GM12878 (cell line): ENCODE measurements around the gene CHMP2B. TPM values are rescaled to one million over a fixed set of nuclear protein-coding genes. Genes with fewer than 3 reads are reported as not detected.

ENCODE experiments used
- ATAC-seq: fragments of 200-7000 bp; cut with Tn5 transposase; 3 replicates; pipeline ENCODE4 v1.9.1; 2020; ENCODE audit warnings: mild to moderate bottlenecking, moderate library complexity
- BruUV-seq: library from RNA; stranded (reverse); fragments of 400-500 nt; replicated peaks from 2 replicates; lab custom pipeline; 2021; lab: Mats Ljungman, UMichigan
- CTCF ChIA-PET: fragments of 300-600 bp; sonication (Branson Sonifier 250); formaldehyde crosslinking; extraction: SDS; loops from one replicate; lab custom pipeline; 2021; ENCODE audit warnings: inconsistent platforms; lab: Yijun Ruan, JAX
- POLR2A ChIA-PET: fragments of 350-600 bp; formaldehyde crosslinking; extraction: SDS; loops from one replicate; lab custom pipeline; 2021; ENCODE audit warnings: inconsistent platforms; lab: Charles Lee
- RAD21 ChIA-PET: fragments of 300-600 bp; sonication (Branson Sonifier 250); formaldehyde crosslinking; loops from one replicate; lab custom pipeline; 2023; ENCODE audit warnings: antibody characterized with exemption; ENCODE audit not compliant: unreplicated experiment; lab: Charles Lee
- SMC1A ChIA-PET: fragments of 300-600 bp; sonication (Branson Sonifier 250); formaldehyde crosslinking; loops from one replicate; lab custom pipeline; 2023; ENCODE audit not compliant: unreplicated experiment, uncharacterized antibody; lab: Charles Lee
- DNase-seq: peaks from one replicate; pipeline ENCODE4 v3.0.0-alpha.2; 2011; ENCODE audit warnings: low read depth, low spot score
- FAIRE-seq: peaks from 3 replicates; lab custom pipeline; 2011; peaks lifted over from hg19 to GRCh38; lab: Jason Lieb, UNC
- H2AFZ ChIP-seq: 2 replicates; pipeline ENCODE4 v1.6.0; 2011; ENCODE audit warnings: low read depth, low read length, control low read depth; ENCODE audit not compliant: control insufficient read depth
- H3K27ac ChIP-seq: 2 replicates; pipeline ENCODE4 v1.5.1; 2011; ENCODE audit warnings: control low read depth; ENCODE audit not compliant: control insufficient read depth, insufficient read depth
- H3K27me3 ChIP-seq, 2 experiments: replicated peaks in 1 of 2; 2 replicates each; pipeline versions ENCODE4 v1.6.0 to v1.6.1; 2011; ENCODE audit warnings: low read length in 1 of 2; ENCODE audit not compliant: control insufficient read depth in 2 of 2, insufficient read depth in 2 of 2
- H3K36me3 ChIP-seq, 2 experiments: 2 replicates each; pipeline ENCODE4 v1.5.1; 2011; ENCODE audit warnings: low read length in 1 of 2; ENCODE audit not compliant: control insufficient read depth in 2 of 2, insufficient read depth in 2 of 2
- H3K4me1 ChIP-seq: 2 replicates; pipeline ENCODE4 v1.6.1; 2011; ENCODE audit warnings: mild to moderate bottlenecking, low read length, moderate library complexity, mixed read lengths; ENCODE audit not compliant: control insufficient read depth, insufficient read depth
- H3K4me2 ChIP-seq: 2 replicates; pipeline ENCODE4 v1.6.0; 2011; ENCODE audit warnings: control low read depth; ENCODE audit not compliant: control insufficient read depth, insufficient read depth
- H3K4me3 ChIP-seq: fragments of 200-600 bp; sonication (generic); 2 replicates; pipeline ENCODE4 v1.5.1; 2016
- H3K79me2 ChIP-seq: 2 replicates; pipeline ENCODE4 v1.6.0; 2011; ENCODE audit warnings: low read length; ENCODE audit not compliant: control insufficient read depth, insufficient read depth
- H3K9ac ChIP-seq: 2 replicates; pipeline ENCODE4 v1.8.0; 2011; ENCODE audit warnings: low read length, control low read depth, mixed read lengths; ENCODE audit not compliant: control insufficient read depth, insufficient read depth
- H3K9me3 ChIP-seq: replicated peaks from 3 replicates; pipeline ENCODE4 v1.5.1; 2011; ENCODE audit warnings: mild to moderate bottlenecking, low read length; ENCODE audit not compliant: control insufficient read depth, insufficient read depth
- H4K20me1 ChIP-seq: 2 replicates; pipeline ENCODE4 v1.6.0; 2011; ENCODE audit not compliant: control insufficient read depth, insufficient read depth
- BCL11A ChIP-seq: IDR thresholded peaks from 2 replicates; pipeline ENCODE4 v1.6.1; 2011; ENCODE audit warnings: low read depth, low read length
- CHD2 ChIP-seq: IDR thresholded peaks from 2 replicates; pipeline ENCODE4 v1.6.1; 2011; ENCODE audit warnings: low read depth, low read length, improper control_type of control experiment, borderline replicate concordance
- E2F8 ChIP-seq: fragments of 450-650 bp; IDR thresholded peaks from 2 replicates; pipeline ENCODE4 v1.6.1; 2018; ENCODE audit warnings: mild to moderate bottlenecking, low read depth, moderate library complexity; ENCODE audit not compliant: partially characterized antibody
- IRF4 ChIP-seq: IDR thresholded peaks from 2 replicates; pipeline ENCODE4 v1.6.1; 2011; ENCODE audit warnings: low read depth, low read length
- POLR2AphosphoS5 ChIP-seq: IDR thresholded peaks from 2 replicates; pipeline ENCODE4 v1.6.1; 2011; ENCODE audit warnings: mild to moderate bottlenecking, low read length, inconsistent platforms
- PRDM15 ChIP-seq: fragments of 450-650 bp; formaldehyde crosslinking; IDR thresholded peaks from 2 replicates; pipeline ENCODE4 v1.4.0; 2020; ENCODE audit warnings: mild to moderate bottlenecking, moderate library complexity
- RCOR1 ChIP-seq: conservative IDR thresholded peaks from 2 replicates; pipeline ENCODE4 v1.6.1; 2012; ENCODE audit warnings: low read depth, low read length, improper control_type of control experiment
- SIN3A ChIP-seq: IDR thresholded peaks from 2 replicates; pipeline ENCODE4 v1.6.1; 2012; ENCODE audit warnings: low read depth, low read length, improper control_type of control experiment
- STAT1 ChIP-seq: fragments of 450-650 bp; conservative IDR thresholded peaks from 2 replicates; pipeline ENCODE4 v1.6.1; 2014; ENCODE audit warnings: antibody characterized with exemption, mild to moderate bottlenecking
- TBL1XR1 ChIP-seq: IDR thresholded peaks from 2 replicates; pipeline ENCODE4 v1.6.1; 2012; ENCODE audit warnings: low read depth, low read length, improper control_type of control experiment
- WGBS: methylation state at CpG from one replicate; pipeline ENCODE4 v1.1.6; 2016; ENCODE audit warnings: low lambda C conversion rate; ENCODE audit not compliant: insufficient replicate concordance, insufficient coverage; ENCODE audit errors: missing lambda C conversion rate; 5-methylcytosine and 5-hydroxymethylcytosine counted together
- in situ Hi-C: fragments of 300-500 bp; cut with MboI; formaldehyde crosslinking; loops from 9 replicates; pipeline ENCODE4 v1.14.3; 2018; ENCODE audit warnings: mixed read lengths
- intact Hi-C: fragments of 100-400 bp; cut with micrococcal nuclease; formaldehyde crosslinking; loops from one replicate; pipeline ENCODE4 v1.14.2; 2022; ENCODE audit not compliant: unreplicated experiment
- polyA plus RNA-seq, 11 experiments: library from polyadenylated mRNA; depleted of rRNA in 4 of 11; unstranded in 6 of 11; stranded (reverse) in 5 of 11; fragments of >200 nt; fragmentation: Nextera tagmentation in 4 of 11; fragmentation: Illumina TruSeq in 1 of 11; extraction: Ambion mirVana in 4 of 11; extraction: Trizol in 1 of 11; gene quantifications; 1 replicate in 1 of 11; 2 replicates in 10 of 11; pipeline versions ENCODE4 v1.2.1 to v1.2.3, GENCODE V29; 2011 to 2016; ENCODE audit warnings: inconsistent platforms in 2 of 11, missing spikeins in 2 of 11, low read depth in 1 of 11
- total RNA-seq, 4 experiments: library from RNA; depleted of rRNA in 3 of 4; stranded (reverse); fragments of >200 nt in 3 of 4; fragmentation: Illumina TruSeq in 1 of 4; extraction: Trizol in 1 of 4; gene quantifications; 2 replicates each; pipeline versions ENCODE4 v1.2.1 to v1.2.3, GENCODE V29; 2013 to 2021
- TF ChIP-seq, protein P1 (sequence below): IDR thresholded peaks from 2 replicates; pipeline ENCODE4 v1.6.1; 2012; ENCODE audit warnings: low read depth, low read length, improper control_type of control experiment

The CHMP2B gene
- total and polyA plus RNA-seq, 10 of the 15 experiments (the other 5 are each of a cell fraction or from before 2014, with no cell fraction given): 14.9 to 54.8 (median 24.6) TPM

DNA sequence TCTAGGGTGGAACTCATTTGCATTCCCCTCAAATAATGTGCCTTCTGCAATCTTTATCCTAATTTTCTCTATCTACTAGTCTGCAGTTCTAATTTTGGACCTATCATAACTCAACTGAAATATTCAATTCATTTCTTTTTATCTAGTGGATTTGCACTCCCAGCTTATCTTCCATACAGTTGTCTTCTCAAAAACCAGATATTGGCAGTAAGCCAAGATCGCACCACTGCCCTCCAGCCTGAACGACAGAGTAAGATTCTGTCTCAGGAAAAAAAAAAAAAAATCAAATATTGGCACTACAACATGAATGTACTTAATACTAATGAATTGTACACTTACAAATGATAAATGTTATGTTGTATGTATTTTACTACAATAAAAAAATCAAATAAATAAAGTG, 18.0 kb upstream of the CHMP2B start:
- ChIA-PET RAD21 (no interaction called here), SMC1A (interaction anchor here (0.8 kb wide), 1 partner anchor 231 kb away, joined by 3 read pairs; no protein-coding TSS in a partner anchor), CTCF (no interaction called here), POLR2A (interaction anchor here (0.8 kb wide), 1 partner anchor 12 kb away, joined by 3 read pairs; no protein-coding TSS in a partner anchor)
- H3K79me2 ChIP-seq: no peaks in the 10 kb centered on the region
- no peak for DNase-seq
- H3K4me3 ChIP-seq: no peak overlapping the region
- no peak for FAIRE-seq
- no peaks in the 10 kb centered on the region for H3K4me1 ChIP-seq
- intact Hi-C loops (no loop called here), in situ Hi-C loops (no loop called here)
- H3K9ac ChIP-seq: no peak overlapping the region
- no peak for ATAC-seq
- no peak overlapping the region for H3K27ac ChIP-seq
- no peaks in the 10 kb centered on the region for H4K20me1 ChIP-seq
- H3K27me3 ChIP-seq: no peaks in the 10 kb centered on the region
- TF ChIP-seq BCL11A (no peak), TBL1XR1 (no peak), RCOR1 (no peak), CHD2 (no peak), IRF4 (no peak), E2F8 (no peak), POLR2AphosphoS5 (no peak), PRDM15 (CRISPR knock-in tag) (no peak), STAT1 (no peak), SIN3A (no peak)
- TF ChIP-seq, protein P1, sequence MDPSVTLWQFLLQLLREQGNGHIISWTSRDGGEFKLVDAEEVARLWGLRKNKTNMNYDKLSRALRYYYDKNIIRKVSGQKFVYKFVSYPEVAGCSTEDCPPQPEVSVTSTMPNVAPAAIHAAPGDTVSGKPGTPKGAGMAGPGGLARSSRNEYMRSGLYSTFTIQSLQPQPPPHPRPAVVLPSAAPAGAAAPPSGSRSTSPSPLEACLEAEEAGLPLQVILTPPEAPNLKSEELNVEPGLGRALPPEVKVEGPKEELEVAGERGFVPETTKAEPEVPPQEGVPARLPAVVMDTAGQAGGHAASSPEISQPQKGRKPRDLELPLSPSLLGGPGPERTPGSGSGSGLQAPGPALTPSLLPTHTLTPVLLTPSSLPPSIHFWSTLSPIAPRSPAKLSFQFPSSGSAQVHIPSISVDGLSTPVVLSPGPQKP: no peak
- H2AFZ ChIP-seq: no peak overlapping the region
- BruUV-seq: no TSS peak
- WGBS: 52% methylated on average over 2 of the region's 2 CpGs
- no peaks in the 10 kb centered on the region for H3K9me3 ChIP-seq
- no peaks in the 10 kb centered on the region for H3K36me3 ChIP-seq
- no peak overlapping the region for H3K4me2 ChIP-seq
